HEK293 (cell line): ENCODE results near the gene TMPRSS12.
A peak's percentile ranks its signal among the peaks of the same experiment; 100 is the strongest.

ENCODE experiments used
- BCL11A ChIP-seq: fragments of 450-650 bp; formaldehyde crosslinking; IDR thresholded peaks from 2 replicates; pipeline ENCODE4 v1.5.1; 2016; ENCODE audit warnings: low read depth, missing biosample characterization, missing genetic modification characterization
- KLF1 ChIP-seq: fragments of 450-650 bp; formaldehyde crosslinking; IDR thresholded peaks from 2 replicates; pipeline ENCODE4 v1.5.1; 2016; ENCODE audit warnings: missing biosample characterization, missing genetic modification characterization
- SCRT1 ChIP-seq: fragments of 450-650 bp; formaldehyde crosslinking; IDR thresholded peaks from 2 replicates; pipeline ENCODE4 v1.5.1; 2016; ENCODE audit warnings: missing biosample characterization, missing genetic modification characterization, borderline replicate concordance
- SP2 ChIP-seq: fragments of 450-650 bp; formaldehyde crosslinking; IDR thresholded peaks from 2 replicates; pipeline ENCODE4 v1.5.1; 2016; ENCODE audit warnings: missing biosample characterization, missing genetic modification characterization
- TRIM28 ChIP-seq: IDR thresholded peaks from 2 replicates; pipeline ENCODE4 v1.6.1; 2011; ENCODE audit warnings: low read length, control low read depth, borderline replicate concordance
- ZBTB48 ChIP-seq: fragments of 450-650 bp; formaldehyde crosslinking; IDR thresholded peaks from 2 replicates; pipeline ENCODE4 v1.5.1; 2016; ENCODE audit warnings: missing biosample characterization, missing genetic modification characterization
- ZFP69B ChIP-seq: fragments of 450-650 bp; formaldehyde crosslinking; IDR thresholded peaks from 2 replicates; pipeline ENCODE4 v1.5.1; 2016; ENCODE audit warnings: missing biosample characterization, missing genetic modification characterization
- ZNF112 ChIP-seq: fragments of 450-650 bp; formaldehyde crosslinking; IDR thresholded peaks from 2 replicates; pipeline ENCODE4 v1.5.0; 2017; ENCODE audit warnings: missing biosample characterization, missing genetic modification characterization
- ZNF133 ChIP-seq: fragments of 450-650 bp; formaldehyde crosslinking; IDR thresholded peaks from 2 replicates; pipeline ENCODE4 v1.5.1; 2016; ENCODE audit warnings: missing biosample characterization, missing genetic modification characterization
- ZNF274 ChIP-seq, 2 experiments: fragments of 200-500 bp in 1 of 2; fragments of 450-650 bp in 1 of 2; sonication (Bioruptor generic) in 1 of 2; formaldehyde crosslinking in 1 of 2; IDR thresholded peaks; 2 replicates each; pipeline versions ENCODE4 v1.5.1 to v1.6.1; 2014 to 2016; ENCODE audit warnings: borderline replicate concordance in 1 of 2, inconsistent platforms in 1 of 2, low read length in 1 of 2, missing biosample characterization in 1 of 2, missing genetic modification characterization in 1 of 2
- ZNF311 ChIP-seq: fragments of 450-650 bp; formaldehyde crosslinking; IDR thresholded peaks from 2 replicates; pipeline ENCODE4 v1.5.1; 2017; ENCODE audit warnings: missing biosample characterization, missing genetic modification characterization, borderline replicate concordance
- ZNF510 ChIP-seq: fragments of 450-650 bp; formaldehyde crosslinking; IDR thresholded peaks from 2 replicates; pipeline ENCODE4 v1.5.1; 2018; ENCODE audit warnings: mild to moderate bottlenecking, missing genetic modification characterization, missing biosample characterization; ENCODE audit not compliant: insufficient replicate concordance
- ZNF549 ChIP-seq: fragments of 450-650 bp; IDR thresholded peaks from 2 replicates; pipeline ENCODE4 v1.5.1; 2018; ENCODE audit warnings: missing biosample characterization, missing genetic modification characterization, mild to moderate bottlenecking, inconsistent platforms, moderate library complexity
- ZNF585B ChIP-seq: fragments of 450-650 bp; formaldehyde crosslinking; IDR thresholded peaks from 2 replicates; pipeline ENCODE4 v1.5.1; 2016; ENCODE audit warnings: missing biosample characterization, missing genetic modification characterization
- ZNF596 ChIP-seq: fragments of 450-650 bp; IDR thresholded peaks from 2 replicates; pipeline ENCODE4 v1.5.0; 2018; ENCODE audit warnings: missing biosample characterization, mild to moderate bottlenecking, missing genetic modification characterization, moderate library complexity
- ZNF629 ChIP-seq: fragments of 450-650 bp; formaldehyde crosslinking; IDR thresholded peaks from 2 replicates; pipeline ENCODE4 v1.5.1; 2017; ENCODE audit warnings: missing biosample characterization, missing genetic modification characterization
- ZNF677 ChIP-seq: fragments of 450-650 bp; IDR thresholded peaks from 2 replicates; pipeline ENCODE4 v1.5.0; 2018; ENCODE audit warnings: missing biosample characterization, mild to moderate bottlenecking, missing genetic modification characterization, moderate library complexity
- ZNF777 ChIP-seq: fragments of 450-650 bp; formaldehyde crosslinking; IDR thresholded peaks from 2 replicates; pipeline ENCODE4 v1.5.1; 2017; ENCODE audit warnings: missing biosample characterization, missing genetic modification characterization, borderline replicate concordance
- ZNF843 ChIP-seq: fragments of 450-650 bp; formaldehyde crosslinking; IDR thresholded peaks from 2 replicates; pipeline ENCODE4 v1.5.1; 2016; ENCODE audit warnings: missing biosample characterization, missing genetic modification characterization
- ZSCAN30 ChIP-seq: fragments of 450-650 bp; IDR thresholded peaks from 2 replicates; pipeline ENCODE4 v1.5.1; 2018; ENCODE audit warnings: missing biosample characterization, mild to moderate bottlenecking, missing genetic modification characterization, moderate library complexity
- TF ChIP-seq, protein P1 (sequence below): fragments of 450-650 bp; formaldehyde crosslinking; IDR thresholded peaks from 2 replicates; pipeline ENCODE4 v1.5.1; 2016; ENCODE audit warnings: missing biosample characterization, missing genetic modification characterization
- TF ChIP-seq, protein P2 (sequence below): fragments of 450-650 bp; formaldehyde crosslinking; IDR thresholded peaks from 2 replicates; pipeline ENCODE4 v1.5.1; 2016; ENCODE audit warnings: missing biosample characterization, missing genetic modification characterization
- TF ChIP-seq, protein P3 (sequence below): fragments of 450-650 bp; formaldehyde crosslinking; IDR thresholded peaks from 2 replicates; pipeline ENCODE4 v1.5.1; 2017; ENCODE audit warnings: missing biosample characterization, missing genetic modification characterization
- TF ChIP-seq, protein P4 (sequence below): fragments of 450-650 bp; formaldehyde crosslinking; IDR thresholded peaks from 2 replicates; pipeline ENCODE4 v1.5.1; 2016; ENCODE audit warnings: missing biosample characterization, missing genetic modification characterization, borderline replicate concordance

TMPRSS12 gene

DNA sequence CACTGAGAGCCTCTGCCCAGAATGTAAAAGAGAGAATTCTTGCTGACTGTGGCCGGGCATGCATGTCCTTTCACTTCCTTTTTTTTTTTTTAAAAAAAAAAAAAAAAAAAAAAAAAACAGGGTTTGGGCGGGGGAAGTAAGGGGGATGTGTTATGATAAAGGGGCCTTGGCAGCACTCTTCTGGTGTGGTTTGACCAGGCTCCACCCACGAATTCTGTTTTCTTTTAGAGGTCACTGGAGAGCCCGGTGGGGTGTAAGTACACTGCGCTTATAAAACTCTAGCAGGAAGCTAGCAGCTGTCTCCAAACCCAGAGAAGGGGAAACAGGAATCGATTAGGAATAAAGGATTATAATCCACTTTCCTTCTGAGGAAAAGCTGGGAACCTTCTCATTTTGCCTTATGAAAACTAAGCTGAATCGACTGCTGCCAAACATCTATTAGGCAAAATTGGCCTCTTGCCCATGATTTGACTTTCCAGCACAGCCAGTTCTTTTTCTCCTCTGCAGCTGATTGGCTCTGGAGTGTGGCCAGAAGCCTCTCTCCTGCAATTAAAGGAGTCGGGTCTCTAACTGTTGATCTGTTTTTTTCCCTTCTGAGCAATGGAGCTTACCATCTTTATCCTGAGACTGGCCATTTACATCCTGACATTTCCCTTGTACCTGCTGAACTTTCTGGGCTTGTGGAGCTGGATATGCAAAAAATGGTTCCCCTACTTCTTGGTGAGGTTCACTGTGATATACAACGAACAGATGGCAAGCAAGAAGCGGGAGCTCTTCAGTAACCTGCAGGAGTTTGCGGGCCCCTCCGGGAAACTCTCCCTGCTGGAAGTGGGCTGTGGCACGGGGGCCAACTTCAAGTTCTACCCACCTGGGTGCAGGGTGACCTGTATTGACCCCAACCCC is 82.0 kb downstream of the TMPRSS12 start (continued):
- TF ChIP-seq, protein P1, sequence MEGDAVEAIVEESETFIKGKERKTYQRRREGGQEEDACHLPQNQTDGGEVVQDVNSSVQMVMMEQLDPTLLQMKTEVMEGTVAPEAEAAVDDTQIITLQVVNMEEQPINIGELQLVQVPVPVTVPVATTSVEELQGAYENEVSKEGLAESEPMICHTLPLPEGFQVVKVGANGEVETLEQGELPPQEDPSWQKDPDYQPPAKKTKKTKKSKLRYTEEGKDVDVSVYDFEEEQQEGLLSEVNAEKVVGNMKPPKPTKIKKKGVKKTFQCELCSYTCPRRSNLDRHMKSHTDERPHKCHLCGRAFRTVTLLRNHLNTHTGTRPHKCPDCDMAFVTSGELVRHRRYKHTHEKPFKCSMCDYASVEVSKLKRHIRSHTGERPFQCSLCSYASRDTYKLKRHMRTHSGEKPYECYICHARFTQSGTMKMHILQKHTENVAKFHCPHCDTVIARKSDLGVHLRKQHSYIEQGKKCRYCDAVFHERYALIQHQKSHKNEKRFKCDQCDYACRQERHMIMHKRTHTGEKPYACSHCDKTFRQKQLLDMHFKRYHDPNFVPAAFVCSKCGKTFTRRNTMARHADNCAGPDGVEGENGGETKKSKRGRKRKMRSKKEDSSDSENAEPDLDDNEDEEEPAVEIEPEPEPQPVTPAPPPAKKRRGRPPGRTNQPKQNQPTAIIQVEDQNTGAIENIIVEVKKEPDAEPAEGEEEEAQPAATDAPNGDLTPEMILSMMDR (tag by site-specific recombination), result 0 out of 2 replicates have a peak, but pooled peaks have one; percentile 0
- TF ChIP-seq, protein P2, sequence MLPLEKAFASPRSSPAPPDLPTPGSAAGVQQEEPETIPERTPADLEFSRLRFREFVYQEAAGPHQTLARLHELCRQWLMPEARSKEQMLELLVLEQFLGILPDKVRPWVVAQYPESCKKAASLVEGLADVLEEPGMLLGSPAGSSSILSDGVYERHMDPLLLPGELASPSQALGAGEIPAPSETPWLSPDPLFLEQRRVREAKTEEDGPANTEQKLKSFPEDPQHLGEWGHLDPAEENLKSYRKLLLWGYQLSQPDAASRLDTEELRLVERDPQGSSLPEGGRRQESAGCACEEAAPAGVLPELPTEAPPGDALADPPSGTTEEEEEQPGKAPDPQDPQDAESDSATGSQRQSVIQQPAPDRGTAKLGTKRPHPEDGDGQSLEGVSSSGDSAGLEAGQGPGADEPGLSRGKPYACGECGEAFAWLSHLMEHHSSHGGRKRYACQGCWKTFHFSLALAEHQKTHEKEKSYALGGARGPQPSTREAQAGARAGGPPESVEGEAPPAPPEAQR (tag by site-specific recombination), result no peak
- TF ChIP-seq ZNF677 (tag by site-specific recombination), result no peak
- TF ChIP-seq BCL11A, result no peak
- 0 out of 2 replicates have a peak, but pooled peaks have one; percentile 10 for TF ChIP-seq ZNF843 (tag by site-specific recombination)
- no peak for TF ChIP-seq ZNF311
- no peak for TF ChIP-seq ZNF133
- no peak for TF ChIP-seq ZBTB48 (tag by site-specific recombination)
- TF ChIP-seq ZNF629, result no peak; the same call in 1 of the 2 replicates
- TF ChIP-seq ZNF112 (tag by site-specific recombination), result no peak
- 0 out of 2 replicates have a peak, but pooled peaks have one; percentile 22 for TF ChIP-seq KLF1 (tag by site-specific recombination)
- no peak for TF ChIP-seq ZNF510 (tag by site-specific recombination)
- peak; percentile 93 for TF ChIP-seq ZFP69B (tag by site-specific recombination)
- TF ChIP-seq ZNF549 (tag by site-specific recombination), result 0 out of 2 replicates have a peak, but pooled peaks have one; percentile 46
- TF ChIP-seq SP2, result no peak
- TF ChIP-seq, protein P3, sequence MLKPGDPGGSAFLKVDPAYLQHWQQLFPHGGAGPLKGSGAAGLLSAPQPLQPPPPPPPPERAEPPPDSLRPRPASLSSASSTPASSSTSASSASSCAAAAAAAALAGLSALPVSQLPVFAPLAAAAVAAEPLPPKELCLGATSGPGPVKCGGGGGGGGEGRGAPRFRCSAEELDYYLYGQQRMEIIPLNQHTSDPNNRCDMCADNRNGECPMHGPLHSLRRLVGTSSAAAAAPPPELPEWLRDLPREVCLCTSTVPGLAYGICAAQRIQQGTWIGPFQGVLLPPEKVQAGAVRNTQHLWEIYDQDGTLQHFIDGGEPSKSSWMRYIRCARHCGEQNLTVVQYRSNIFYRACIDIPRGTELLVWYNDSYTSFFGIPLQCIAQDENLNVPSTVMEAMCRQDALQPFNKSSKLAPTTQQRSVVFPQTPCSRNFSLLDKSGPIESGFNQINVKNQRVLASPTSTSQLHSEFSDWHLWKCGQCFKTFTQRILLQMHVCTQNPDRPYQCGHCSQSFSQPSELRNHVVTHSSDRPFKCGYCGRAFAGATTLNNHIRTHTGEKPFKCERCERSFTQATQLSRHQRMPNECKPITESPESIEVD (tag by site-specific recombination), result peak; percentile 84
- TF ChIP-seq, protein P4, sequence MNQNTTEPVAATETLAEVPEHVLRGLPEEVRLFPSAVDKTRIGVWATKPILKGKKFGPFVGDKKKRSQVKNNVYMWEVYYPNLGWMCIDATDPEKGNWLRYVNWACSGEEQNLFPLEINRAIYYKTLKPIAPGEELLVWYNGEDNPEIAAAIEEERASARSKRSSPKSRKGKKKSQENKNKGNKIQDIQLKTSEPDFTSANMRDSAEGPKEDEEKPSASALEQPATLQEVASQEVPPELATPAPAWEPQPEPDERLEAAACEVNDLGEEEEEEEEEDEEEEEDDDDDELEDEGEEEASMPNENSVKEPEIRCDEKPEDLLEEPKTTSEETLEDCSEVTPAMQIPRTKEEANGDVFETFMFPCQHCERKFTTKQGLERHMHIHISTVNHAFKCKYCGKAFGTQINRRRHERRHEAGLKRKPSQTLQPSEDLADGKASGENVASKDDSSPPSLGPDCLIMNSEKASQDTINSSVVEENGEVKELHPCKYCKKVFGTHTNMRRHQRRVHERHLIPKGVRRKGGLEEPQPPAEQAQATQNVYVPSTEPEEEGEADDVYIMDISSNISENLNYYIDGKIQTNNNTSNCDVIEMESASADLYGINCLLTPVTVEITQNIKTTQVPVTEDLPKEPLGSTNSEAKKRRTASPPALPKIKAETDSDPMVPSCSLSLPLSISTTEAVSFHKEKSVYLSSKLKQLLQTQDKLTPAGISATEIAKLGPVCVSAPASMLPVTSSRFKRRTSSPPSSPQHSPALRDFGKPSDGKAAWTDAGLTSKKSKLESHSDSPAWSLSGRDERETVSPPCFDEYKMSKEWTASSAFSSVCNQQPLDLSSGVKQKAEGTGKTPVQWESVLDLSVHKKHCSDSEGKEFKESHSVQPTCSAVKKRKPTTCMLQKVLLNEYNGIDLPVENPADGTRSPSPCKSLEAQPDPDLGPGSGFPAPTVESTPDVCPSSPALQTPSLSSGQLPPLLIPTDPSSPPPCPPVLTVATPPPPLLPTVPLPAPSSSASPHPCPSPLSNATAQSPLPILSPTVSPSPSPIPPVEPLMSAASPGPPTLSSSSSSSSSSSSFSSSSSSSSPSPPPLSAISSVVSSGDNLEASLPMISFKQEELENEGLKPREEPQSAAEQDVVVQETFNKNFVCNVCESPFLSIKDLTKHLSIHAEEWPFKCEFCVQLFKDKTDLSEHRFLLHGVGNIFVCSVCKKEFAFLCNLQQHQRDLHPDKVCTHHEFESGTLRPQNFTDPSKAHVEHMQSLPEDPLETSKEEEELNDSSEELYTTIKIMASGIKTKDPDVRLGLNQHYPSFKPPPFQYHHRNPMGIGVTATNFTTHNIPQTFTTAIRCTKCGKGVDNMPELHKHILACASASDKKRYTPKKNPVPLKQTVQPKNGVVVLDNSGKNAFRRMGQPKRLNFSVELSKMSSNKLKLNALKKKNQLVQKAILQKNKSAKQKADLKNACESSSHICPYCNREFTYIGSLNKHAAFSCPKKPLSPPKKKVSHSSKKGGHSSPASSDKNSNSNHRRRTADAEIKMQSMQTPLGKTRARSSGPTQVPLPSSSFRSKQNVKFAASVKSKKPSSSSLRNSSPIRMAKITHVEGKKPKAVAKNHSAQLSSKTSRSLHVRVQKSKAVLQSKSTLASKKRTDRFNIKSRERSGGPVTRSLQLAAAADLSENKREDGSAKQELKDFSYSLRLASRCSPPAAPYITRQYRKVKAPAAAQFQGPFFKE (tag by site-specific recombination), result no peak
- no peak for TF ChIP-seq ZNF585B (tag by site-specific recombination)
- 0 out of 2 replicates have a peak, but pooled peaks have one; percentile 35 for TF ChIP-seq ZSCAN30 (tag by site-specific recombination)
- TF ChIP-seq TRIM28, result peak; percentile 70; the same call in 1 of the 2 replicates
- no peak for TF ChIP-seq ZNF777 (tag by site-specific recombination)
- TF ChIP-seq ZNF596 (tag by site-specific recombination), result no peak
- TF ChIP-seq SCRT1 (tag by site-specific recombination), result peak; percentile 84; the same call in 1 of the 2 replicates
- no peak for TF ChIP-seq ZNF274 (IDR thresholded peaks at IDR 0.05; ENCODE audit: low read length)
- TF ChIP-seq ZNF274 (tag by site-specific recombination; IDR thresholded peaks at IDR 0.05; ENCODE audit: borderline replicate concordance), result no peak
